ENCODE data around the gene MAGOH.
A peak's percentile ranks its signal among the peaks of the same experiment; 100 is the strongest.
"Not testable (repeated sequence)": the region's sequence is repeated elsewhere in the genome, so short reads cannot be mapped to it uniquely, and the experiment has no call there.

The MAGOH gene

DNA sequence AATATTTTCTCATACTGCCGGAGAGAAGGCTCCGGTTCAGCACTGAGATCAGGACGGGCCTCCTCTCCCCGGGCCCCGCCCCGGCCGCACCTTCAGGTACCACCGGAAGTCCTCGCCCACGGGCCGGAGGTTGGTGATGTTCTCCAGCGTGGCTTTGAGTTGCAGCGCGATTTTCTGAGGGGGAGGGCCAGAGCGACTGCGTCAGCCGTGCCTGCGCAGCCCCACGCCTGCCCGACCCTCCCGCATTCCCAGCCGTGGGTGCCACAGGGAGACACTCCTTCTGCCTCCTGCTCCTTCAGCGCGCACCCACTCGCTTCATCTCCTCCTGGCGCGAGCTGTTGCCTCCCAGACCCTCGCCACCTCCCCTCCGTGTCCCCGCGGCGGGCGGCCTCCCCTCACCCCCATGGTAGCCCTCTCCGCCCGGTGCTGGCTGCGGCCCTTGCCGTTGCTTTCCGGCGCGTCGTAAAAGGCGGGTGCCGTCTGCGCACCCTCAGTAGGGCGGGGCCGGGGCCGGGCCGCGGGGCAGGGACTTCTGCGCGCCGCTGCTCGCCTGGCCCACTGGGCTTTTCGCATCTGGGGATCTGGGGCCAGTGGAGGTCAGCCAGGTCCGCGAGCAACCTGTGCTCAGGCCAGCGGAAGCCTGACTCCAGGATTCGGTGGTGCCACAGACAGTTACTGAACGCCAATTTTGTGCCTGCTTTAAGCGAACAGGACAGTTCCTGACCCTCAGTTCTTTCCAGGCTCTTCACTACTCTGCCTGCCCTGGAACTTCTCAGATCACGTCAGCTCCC, 18.0 kb downstream of the MAGOH start, which contains the start of gene CZIB:
Gene CZIB, minus strand, starts transcription at position 464 of the 791 bp plus-strand sequence. Its CDS starts 59 bp downstream, at position 405.
- DNase-seq (ENCODE audit: low read depth in 2 of 2) = peak; percentile 71

DNA sequence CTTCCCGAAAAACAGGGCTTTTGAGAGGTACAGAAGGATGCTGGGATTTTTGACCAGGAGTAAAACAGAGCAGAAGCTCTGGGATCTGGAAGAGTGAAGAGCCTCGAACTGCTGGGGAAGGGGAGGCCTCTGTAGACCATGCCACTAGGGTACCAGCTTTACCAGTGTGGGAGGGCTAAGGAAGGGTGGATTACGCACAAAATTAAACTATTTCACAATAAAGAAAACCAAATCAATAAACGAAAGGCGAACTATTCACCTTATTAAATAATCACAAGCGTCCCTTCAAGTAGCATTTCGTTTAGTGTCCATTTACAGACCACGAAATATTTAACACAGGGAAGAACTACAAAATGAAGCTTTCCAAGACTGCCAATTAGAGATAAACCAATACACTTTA, 18.6 kb downstream of the MAGOH start:
- no peak for DNase-seq (ENCODE audit: low read depth in 2 of 2)

DNA sequence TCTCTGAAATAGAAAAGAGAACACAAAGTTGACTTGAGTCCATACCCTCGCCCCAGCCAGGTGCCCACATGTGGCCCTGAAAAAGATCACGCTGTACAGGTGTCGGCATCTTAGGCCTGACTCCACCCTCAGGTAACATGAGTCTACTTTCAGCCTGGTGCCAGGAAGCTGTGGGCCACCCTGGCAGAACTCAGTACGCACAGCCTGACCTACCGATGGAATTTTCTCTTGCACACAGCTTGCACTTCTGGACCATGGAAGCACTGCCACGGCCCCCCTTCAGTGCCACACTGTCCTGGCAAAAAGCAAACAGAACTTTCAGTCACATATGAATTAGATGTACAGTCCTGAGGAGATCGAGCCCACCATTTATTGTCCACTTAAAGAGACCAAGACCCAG, 20.1 kb downstream of the MAGOH start:
- DNase-seq (ENCODE audit: low read depth in 2 of 2) = no peak

DNA sequence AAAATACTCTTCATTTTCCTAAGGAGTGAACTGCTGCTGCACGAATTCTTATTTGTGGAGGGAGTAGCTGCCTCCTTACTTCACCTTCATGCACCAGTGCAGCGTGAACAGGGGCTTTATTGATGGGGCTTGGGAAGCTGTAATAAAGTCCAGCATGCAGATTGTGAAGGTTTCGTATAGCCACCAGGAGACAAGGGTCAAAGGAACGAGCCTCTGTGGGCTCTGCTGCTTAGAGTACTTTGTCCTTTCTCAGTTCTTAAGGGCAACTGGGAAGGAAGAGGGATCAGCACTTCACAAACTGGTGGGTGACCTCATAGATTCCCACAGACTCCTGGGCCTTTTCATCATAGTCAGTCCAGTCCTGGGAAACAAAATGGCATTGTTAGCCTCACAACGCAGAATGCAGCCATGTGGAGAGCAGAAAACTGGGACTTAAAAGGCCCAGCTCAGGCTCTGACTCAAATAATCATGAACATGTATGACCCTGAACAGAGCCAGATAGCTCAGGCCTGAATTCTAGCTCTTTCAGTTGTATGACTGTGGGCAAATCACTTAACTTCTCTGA, 23.9 kb downstream of the MAGOH start:
- DNase-seq (ENCODE audit: low read depth in 2 of 2) = no peak

DNA sequence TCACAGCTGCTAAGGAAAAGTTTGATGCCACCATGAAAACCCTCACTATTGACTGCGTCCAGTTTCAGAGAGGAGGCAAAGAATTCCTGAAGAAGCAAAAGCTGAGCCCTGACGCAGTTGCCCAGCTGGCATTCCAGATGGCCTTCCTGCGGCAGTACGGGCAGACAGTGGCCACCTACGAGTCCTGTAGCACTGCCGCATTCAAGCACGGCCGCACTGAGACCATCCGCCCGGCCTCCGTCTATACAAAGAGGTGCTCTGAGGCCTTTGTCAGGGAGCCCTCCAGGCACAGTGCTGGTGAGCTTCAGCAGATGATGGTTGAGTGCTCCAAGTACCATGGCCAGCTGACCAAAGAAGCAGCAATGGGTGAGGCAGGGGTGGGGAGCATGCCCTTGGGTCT, 27.4 kb downstream of the MAGOH start:
- no peak for DNase-seq (ENCODE audit: low read depth in 2 of 2)

DNA sequence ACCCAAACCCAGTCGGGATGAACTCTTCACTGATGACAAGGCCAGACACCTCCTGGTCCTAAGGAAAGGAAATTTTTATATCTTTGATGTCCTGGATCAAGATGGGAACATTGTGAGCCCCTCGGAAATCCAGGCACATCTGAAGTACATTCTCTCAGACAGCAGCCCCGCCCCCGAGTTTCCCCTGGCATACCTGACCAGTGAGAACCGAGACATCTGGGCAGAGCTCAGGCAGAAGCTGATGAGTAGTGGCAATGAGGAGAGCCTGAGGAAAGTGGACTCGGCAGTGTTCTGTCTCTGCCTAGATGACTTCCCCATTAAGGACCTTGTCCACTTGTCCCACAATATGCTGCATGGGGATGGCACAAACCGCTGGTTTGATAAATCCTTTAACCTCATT, 28.0 kb downstream of the MAGOH start:
- no peak for DNase-seq (ENCODE audit: low read depth in 2 of 2)

DNA sequence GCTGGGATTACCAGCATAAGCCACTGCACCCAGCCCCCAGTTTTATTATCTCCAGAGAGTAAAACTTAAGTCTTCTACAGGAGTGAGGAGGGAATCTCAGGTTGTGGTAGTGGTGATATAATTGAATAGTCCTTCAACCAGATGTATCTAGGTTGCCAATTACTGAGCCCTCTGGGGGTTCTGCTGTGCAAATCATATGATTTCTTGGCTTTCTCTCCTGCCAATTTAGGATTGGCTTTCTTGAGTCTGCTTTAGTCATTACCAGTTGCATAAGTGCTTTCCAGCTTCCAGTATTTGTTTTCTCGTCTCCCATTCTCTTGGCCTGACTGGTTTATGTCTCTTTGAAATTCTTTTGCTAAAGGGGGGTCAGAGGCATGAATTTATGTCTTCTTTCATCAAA, 30.6 kb downstream of the MAGOH start:
- no peak for DNase-seq (ENCODE audit: low read depth in 2 of 2)

DNA sequence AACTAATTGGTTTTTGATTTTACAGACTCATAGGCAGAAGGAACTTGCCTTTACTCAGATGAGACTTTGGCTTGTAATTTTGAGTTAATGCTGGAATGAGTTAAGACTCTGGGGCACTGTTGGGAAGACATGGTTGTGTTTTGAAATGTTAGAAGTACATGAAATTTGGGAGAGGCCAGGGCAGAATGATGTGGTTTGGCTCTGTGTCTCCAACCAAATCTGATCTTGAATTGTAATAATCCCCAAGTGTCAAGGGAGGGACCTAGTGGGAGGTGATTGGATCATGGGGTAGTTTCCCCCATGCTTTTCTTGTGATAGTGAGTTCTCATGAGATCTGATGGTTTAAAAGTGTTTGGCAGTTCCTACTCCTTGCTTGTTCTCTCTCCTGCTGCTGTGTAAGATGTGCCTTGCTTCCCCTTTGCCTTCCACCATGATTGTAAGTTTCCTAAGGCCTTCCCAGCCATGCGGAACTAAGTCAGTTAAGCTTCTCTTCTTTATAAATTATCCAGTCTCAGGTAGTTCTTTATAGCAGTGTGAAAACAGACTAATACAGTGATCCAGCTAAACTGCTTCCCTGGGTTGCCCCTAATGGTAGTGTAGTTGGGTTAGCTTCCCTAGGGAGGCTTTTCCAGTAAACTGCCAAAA, 31.5 kb downstream of the MAGOH start:
- no peak for DNase-seq (ENCODE audit: low read depth in 2 of 2)

DNA sequence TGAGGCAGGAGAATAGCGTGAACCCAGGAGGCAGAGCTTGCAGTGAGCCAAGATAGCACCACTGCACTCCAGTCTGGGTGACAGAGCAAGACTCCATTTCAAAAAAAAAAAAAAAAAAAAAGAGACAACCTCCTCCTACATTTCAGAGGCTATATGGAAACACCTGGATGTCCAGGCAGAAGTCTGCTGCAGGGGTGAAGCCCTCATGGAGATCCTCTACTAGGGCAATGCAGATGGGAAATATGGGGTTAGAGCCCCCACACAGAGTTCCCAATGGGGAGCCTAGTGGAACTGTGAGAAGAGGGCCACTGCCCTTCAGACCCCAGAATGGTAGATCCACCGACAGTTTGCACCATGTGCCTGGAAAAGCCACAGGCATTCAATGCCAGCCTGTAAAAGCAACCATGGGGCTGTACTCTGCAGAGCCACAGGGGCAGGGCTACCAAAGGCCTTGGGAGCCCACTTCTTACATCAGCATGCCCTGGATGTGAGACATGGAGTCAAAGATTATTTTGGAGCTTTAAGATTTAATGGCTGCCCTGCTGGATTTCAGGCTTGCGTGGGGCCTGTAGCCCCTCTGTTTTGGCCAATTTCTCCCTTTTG, 32.1 kb downstream of the MAGOH start:
- DNase-seq (ENCODE audit: low read depth in 2 of 2) = not testable (repeated sequence)

DNA sequence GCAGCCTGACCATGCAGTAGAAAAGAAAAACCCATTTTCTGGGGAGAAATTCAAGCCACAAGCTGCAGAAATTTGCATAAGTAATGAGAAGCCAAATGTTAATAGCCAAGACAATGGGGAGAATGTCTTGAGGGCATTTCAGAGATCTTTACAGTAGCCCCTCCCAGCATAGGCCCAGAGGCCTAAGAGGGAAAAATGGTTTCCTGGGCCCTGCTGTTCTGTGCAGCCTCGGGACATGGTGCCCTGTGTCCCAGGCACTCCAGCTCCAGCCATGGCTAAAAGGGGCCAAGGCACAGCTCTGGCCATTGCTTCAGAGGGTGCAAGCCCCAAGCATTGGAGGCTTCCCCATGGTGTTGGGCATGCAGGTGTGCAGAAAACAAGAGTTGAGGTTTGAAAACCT, 32.8 kb downstream of the MAGOH start:
- not testable (repeated sequence) for DNase-seq (ENCODE audit: low read depth in 2 of 2)

DNA sequence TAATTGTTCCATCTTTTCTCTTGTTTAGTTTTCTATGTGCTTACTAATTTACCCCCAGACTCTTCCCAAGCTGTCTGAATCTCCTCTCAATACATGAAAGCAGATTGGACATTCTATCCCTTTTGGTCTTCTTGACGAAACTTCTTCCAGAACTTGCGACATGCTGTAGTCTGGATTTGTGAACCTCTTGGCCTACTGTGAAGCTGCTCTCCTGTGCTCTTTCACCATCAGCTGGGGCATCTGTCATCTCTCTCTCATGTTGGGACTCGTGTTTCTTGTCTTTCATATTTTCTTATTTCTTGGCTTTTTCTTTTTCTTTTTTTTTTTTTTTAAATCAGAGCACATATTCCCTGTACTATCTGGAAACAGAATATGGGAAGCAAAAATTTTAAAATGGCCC, 34.9 kb downstream of the MAGOH start:
- DNase-seq (ENCODE audit: low read depth in 2 of 2) = no peak

DNA sequence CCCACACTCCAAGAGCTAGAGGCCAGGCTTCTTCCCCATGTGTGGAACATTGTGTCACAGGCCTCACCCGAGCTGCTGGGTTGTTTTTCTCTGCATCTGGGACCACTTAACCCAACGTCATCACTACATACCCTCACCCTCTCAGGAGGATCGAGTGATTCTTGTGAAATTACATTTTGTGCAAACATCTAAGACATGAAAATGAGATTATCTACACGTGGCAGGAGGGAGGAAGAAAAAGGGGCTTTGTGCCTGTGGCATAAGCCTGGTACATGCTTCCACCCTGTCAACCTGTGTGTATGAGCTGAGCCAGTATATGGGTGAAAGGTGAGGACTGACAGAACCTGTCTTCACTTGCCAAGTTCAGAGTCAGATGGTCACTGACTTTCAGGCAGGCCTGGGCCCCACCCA, 40.1 kb downstream of the MAGOH start:
- peak; percentile 70 to 75 for DNase-seq (ENCODE audit: low read depth in 2 of 2)

DNA sequence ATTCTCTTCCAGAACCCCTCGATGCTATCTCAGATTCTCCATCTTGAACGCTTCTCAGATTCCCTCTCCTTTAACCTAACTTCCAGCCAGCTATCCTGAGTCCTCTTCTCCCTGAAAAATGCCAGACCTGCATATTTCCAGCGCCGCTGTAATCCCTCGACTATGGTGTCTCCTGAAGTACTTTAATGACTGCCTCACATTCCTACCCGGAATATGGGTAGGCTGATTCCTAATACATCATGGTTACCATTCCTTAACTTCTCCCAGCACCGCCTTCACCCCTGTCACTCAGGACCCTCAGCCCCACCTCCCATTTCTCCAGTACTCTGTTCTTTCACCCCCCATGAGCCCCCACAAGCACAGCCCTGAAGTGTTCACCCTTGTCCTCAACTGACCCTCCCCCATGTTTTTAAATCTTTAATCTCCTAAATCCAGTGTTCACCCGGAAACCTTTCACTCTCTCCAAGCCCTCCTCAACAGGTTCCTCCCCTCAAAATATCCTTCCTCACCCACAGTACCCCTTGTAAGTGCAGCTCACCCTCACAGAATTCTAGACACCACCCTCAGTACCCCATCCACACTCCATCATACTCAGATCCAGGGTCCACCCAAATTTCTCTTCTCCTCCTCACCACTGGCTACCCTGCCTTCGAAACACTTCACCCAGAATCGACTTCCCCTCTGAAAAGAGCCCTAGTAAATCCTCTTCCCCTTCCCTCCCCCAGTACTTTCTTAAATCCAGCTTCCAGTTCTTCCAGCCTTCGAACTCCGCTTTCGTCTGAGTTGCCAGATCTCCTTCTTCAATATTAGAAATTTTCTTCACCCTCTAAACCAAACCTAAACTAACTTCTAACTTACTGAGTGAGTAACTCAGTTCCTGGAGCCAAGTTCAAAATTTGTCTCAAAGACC, 40.8 kb downstream of the MAGOH start:
- DNase-seq (ENCODE audit: low read depth in 2 of 2) = no peak

DNA sequence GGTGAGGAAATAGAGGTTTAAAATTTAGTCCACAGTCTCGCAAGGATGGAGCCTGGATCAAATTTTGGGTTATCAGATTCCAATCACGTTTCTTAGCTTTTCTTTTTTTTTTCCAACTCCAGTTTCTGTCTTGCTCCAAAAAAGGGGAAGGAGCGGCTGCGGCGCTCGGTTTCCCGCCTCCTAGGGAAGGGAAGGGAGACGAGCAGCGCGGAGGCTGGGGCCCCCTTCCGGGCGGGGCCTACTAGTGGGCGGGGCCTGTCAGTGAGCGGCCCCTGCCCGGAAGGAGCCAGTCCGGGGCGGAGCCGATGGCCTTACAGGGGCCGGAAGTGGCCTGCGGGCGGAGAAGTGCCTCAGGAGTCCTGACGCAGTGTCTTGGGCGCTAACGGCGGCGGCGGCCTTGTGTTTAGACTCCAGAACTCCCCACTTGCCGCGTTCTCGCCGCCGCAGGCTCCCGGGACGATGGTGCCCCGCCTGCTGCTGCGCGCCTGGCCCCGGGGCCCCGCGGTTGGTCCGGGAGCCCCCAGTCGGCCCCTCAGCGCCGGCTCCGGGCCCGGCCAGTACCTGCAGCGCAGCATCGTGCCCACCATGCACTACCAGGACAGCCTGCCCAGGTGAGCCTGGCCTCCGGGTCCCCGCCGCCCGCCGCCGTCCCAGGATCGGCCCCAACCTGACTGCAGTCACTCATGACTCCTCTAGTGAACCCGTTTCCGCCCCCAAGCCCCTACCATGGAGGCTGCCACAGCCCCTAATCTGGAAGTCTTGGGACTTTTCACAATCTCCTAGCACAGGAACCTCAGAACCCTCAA, 41.6 kb downstream of the MAGOH start, which contains the start of gene CPT2:
Gene CPT2, plus strand, starts transcription at position 340 of the 806 bp plus-strand sequence. Its CDS starts 120 bp downstream, at position 460.
- peak; percentile 79 to 81 for DNase-seq (ENCODE audit: low read depth in 2 of 2)

DNA sequence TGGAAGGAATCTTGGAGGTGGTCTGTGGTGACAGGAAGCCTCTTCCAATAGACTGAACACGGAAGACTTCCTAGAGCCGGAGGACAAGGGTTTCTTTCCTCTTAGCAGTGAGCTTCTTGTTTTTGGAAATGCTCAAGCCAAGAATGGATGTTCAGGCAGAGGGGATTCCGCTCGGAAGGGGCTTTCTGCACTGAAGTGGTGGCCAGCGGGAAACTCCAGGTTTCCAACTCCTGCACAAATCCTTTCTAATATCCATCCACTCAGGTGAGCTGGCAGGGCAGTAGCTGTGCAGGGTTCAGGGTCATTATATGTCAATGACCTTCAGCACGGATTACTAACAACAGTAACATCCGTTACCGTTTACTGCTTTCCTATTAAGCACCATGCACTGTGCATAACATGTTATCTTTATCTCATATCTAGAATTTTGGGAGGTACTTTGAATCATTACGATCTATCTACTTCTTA, 42.3 kb downstream of the MAGOH start:
- DNase-seq (ENCODE audit: low read depth in 2 of 2) = no peak

DNA sequence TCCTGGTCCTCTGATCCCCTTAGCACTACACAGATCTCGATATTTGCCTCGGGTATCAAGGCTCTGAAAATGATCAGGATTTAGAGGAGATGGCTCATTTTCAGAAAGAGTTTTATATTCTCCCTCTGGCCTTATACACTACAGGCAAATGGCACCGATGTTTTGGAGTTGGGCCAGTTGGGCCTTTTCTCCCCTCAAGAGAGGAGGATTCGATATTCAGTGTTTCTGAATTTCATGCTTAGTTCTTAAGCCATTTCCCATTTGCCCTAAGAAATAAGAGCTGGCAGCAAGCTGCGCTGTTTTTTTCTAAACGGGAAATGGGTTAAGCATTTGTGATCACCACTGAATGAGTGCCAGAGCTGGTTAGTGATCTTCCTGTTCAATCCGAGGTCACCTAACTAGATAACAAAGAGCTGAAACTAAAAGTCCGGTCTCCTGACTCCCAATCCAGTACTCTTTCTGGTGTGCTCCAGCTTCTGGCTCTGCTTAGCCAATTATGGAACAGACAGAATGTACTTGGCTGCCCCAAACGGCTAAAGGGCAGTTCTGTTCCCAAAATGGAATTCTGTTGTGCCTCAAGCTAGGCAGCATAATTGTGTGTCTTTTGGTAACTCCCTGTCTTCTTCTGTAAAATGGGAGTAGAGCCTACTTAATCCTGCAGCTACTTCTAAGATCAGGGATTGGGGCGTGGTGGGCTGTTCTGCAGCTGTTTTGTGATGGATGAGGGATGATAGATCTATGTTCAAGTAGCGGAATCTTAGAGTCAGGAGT, 42.9 kb downstream of the MAGOH start:
- no peak for DNase-seq (ENCODE audit: low read depth in 2 of 2)

DNA sequence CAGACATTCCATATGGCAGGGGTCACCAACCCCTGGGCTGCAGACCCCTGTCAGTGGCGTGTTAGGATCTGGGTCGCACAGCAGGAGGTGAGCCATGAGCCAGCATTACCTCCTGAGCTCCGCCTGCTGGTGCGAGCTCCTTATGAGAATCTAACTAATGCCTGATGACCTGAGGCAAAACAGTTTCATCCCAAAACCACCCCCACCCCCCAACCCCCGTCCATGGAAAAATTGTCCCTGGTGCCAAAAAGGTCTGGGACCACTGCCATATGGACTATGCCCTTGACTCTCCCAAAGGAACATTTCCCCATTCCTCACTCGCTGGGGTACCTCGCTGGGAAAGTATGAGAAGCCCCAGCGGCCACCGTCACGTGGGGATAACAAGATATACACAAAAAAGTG, 48.1 kb downstream of the MAGOH start:
- no peak for DNase-seq (ENCODE audit: low read depth in 2 of 2)

DNA sequence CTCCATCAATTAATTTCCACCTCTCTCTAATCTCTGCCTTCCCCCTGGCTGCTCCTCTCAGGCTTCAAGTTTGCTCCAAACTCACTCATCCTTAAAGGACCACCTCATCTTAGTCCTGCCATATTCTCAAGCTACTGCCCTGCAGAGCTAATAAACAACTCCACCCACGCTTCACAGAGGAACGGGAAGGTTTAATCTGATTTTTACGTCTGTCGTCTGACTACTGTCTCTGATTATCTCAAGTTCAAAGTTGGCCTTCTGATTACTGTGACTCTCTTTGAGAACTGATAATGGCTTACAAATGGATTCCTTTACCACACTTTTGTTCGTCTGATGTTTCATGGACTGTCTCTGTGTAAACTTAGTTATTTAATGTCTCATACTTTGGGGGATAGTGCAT, 49.3 kb downstream of the MAGOH start:
- DNase-seq (ENCODE audit: low read depth in 2 of 2) = no peak

DNA sequence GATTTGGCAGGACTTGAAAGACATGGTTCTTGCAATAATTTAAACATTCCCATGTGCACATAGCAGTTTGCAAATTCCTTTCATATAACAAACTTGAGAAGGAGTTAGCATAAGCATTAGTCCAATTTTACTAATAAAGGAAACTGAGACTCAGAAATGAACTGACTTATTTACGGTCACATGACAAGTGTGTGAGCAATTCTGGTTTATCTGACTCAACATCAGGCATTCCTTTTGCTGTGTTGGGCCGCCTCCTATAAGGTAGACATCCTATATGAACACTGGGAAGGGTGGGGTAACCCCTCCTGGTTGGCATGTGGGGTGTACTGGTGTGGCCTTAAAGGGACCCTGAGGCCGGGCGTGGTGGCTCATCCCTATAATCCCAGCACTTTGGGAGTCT, 50.2 kb downstream of the MAGOH start:
- DNase-seq (ENCODE audit: low read depth in 2 of 2) = no peak

DNA sequence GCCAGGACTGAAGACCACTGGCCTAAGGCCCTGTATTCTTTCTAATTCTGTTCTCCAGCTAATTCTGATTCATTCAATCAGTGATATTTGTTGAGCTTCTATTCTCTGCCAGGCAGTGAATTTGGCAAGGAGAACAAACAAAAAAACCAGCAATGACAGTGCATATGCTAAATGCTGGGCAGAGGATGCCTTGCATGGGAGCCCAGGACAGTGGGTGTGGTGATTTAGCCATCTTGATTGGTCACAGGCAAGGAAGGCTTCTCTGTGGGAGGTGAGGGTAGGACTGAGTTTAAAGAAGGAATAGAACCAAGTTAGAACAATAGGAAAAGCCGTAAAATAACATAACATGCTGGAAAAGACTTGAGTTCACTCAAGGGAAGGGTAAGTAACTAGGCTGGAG, 50.9 kb downstream of the MAGOH start:
- no peak for DNase-seq (ENCODE audit: low read depth in 2 of 2)
